HUES48 (cell line): ENCODE results near the gene LAMB1.

Experiments used
- H3K27ac ChIP-seq: one replicate; pipeline ENCODE4 v1.7.0; 2013; ENCODE audit warnings: low read depth, low read length, inconsistent platforms
- H3K27me3 ChIP-seq: 2 replicates; pipeline ENCODE4 v1.6.1; 2013; ENCODE audit warnings: mild to moderate bottlenecking, low read length; ENCODE audit not compliant: control insufficient read depth, insufficient read depth
- H3K36me3 ChIP-seq: 2 replicates; pipeline ENCODE4 v1.6.1; 2013; ENCODE audit warnings: low read length; ENCODE audit not compliant: control insufficient read depth, insufficient read depth
- H3K4me1 ChIP-seq: 2 replicates; pipeline ENCODE4 v1.6.1; 2013; ENCODE audit warnings: mild to moderate bottlenecking, low read length; ENCODE audit not compliant: control insufficient read depth, insufficient read depth
- H3K4me3 ChIP-seq: 2 replicates; pipeline ENCODE4 v1.5.1; 2013; ENCODE audit warnings: mild to moderate bottlenecking, low read depth, low read length
- H3K9ac ChIP-seq: 2 replicates; pipeline ENCODE4 v1.6.1; 2013; ENCODE audit warnings: mild to moderate bottlenecking, low read depth, low read length, moderate library complexity
- H3K9me3 ChIP-seq: 2 replicates; pipeline ENCODE4 v1.6.1; 2013; ENCODE audit warnings: low read length; ENCODE audit not compliant: control insufficient read depth, insufficient read depth

The LAMB1 gene

DNA sequence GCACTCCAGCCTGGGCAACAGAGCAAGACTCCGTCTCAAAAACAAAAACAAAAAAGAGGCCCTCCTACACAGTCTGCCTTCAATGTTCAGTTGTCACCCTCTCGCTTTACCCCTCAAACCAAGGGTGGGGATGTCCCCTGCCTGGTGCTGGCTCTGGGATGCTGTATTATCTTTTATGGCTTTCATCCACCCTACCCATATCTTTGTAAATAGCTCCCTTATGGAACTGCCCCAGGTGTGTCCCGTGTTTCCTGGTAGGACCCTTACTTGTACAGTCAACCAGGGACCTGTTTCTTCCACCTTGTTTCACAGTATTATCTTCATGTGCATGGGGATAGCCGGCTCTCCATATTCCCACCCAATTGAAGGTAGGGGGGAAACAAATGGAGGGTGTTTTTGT, 15.7 kb upstream of the LAMB1 start:
- H3K27me3 ChIP-seq = no peaks in the 10 kb centered on the region
- H3K27ac ChIP-seq = no peak overlapping the region
- H3K36me3 ChIP-seq = no peaks in the 10 kb centered on the region
- H3K9me3 ChIP-seq = no peaks in the 10 kb centered on the region
- H3K4me3 ChIP-seq = no peak overlapping the region
- no peak overlapping the region for H3K9ac ChIP-seq
- H3K4me1 ChIP-seq = no peaks in the 10 kb centered on the region

DNA sequence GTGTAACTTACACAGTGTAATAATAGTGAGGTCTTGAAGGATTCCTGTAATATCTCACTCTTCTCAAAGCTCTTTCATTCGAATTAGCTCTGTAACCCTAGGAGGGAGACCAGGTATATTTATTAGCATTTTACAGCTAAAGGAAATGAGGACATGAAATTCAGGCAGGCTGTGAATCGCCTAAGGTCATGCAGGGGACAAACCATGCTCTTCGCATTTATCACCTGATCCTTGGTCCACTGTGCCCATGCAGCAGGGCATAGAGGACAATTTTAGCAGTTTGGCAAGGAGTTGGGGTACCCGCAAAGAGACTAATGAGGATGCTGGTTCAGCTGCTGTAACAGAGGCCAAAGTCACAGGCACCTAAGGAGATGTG, 14.8 kb upstream of the LAMB1 start:
- H3K27ac ChIP-seq = no peak overlapping the region
- H3K27me3 ChIP-seq = no peaks in the 10 kb centered on the region
- H3K4me1 ChIP-seq = no peaks in the 10 kb centered on the region
- no peak overlapping the region for H3K4me3 ChIP-seq
- no peak overlapping the region for H3K9ac ChIP-seq
- no peaks in the 10 kb centered on the region for H3K9me3 ChIP-seq
- H3K36me3 ChIP-seq = no peaks in the 10 kb centered on the region

DNA sequence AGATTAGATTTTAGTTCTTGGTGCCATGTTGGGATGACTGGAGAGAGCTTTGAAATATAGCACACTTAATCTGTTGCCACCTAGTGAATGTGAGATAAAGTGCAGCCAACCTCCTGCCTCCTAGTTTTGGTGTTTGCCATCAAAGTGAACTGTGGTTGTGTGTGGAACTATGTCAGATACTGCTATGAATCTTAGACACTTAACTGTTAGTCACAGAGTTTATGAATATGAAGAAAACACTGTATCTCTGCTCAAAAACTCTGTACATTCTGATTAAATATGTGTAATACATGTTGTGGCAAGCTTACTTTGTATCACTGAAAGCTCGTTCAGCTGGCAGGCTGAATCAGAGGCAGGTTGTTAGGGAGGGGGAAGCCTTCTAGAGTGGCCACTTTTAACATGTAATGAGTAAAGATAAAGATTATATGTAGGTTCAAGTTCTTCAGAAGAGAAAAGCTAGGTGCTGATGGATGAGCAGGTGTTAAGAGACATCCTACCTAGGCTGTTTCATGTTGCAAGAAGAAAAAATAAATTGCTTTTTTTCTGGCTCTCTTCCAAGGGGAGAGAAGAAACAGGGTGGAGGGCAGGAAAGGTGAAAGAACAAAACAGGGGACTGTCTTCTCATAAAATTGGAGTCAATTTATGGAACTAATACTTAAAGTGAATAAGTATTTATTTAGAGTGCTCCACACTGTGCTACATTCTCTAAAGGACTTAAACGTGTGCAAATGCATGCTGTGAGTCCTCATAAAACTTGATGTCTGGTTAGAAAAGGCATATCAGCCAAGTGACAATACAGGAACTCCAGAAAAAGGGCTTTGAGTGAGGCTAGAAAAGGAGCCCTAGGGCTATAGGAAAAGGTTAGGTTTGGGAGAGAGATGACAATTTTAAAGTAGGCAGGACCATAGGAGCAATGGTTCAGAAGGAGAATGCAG, 14.1 kb upstream of the LAMB1 start:
- Histone ChIP-seq H3K36me3 (no peaks in the 10 kb centered on the region), H3K9ac (no peak overlapping the region), H3K9me3 (no peaks in the 10 kb centered on the region), H3K27ac (no peak overlapping the region), H3K4me1 (no peaks in the 10 kb centered on the region), H3K27me3 (no peaks in the 10 kb centered on the region), H3K4me3 (no peak overlapping the region)

DNA sequence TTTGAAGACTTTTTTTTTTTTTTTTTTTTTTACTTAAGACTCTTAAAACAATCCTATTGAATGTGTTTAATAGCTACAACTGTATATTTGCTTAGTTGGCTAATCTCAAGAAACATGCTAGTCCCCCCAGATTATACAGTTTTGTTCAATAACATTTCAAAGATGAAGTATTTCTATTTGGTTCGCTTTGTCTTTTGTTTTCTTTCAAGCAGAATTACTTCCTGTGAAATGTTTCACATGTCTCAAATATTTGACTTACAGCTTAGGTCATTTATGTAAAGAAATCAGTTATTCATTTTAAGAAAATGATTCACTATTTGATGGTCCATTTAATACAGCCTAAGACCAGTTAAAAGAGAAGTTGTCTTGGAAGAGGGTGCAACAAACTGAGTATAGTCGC, 12.8 kb upstream of the LAMB1 start:
- Histone ChIP-seq H3K27ac (no peak overlapping the region), H3K36me3 (no peaks in the 10 kb centered on the region), H3K4me3 (no peak overlapping the region), H3K4me1 (no peaks in the 10 kb centered on the region), H3K27me3 (no peaks in the 10 kb centered on the region), H3K9me3 (no peaks in the 10 kb centered on the region), H3K9ac (no peak overlapping the region)

DNA sequence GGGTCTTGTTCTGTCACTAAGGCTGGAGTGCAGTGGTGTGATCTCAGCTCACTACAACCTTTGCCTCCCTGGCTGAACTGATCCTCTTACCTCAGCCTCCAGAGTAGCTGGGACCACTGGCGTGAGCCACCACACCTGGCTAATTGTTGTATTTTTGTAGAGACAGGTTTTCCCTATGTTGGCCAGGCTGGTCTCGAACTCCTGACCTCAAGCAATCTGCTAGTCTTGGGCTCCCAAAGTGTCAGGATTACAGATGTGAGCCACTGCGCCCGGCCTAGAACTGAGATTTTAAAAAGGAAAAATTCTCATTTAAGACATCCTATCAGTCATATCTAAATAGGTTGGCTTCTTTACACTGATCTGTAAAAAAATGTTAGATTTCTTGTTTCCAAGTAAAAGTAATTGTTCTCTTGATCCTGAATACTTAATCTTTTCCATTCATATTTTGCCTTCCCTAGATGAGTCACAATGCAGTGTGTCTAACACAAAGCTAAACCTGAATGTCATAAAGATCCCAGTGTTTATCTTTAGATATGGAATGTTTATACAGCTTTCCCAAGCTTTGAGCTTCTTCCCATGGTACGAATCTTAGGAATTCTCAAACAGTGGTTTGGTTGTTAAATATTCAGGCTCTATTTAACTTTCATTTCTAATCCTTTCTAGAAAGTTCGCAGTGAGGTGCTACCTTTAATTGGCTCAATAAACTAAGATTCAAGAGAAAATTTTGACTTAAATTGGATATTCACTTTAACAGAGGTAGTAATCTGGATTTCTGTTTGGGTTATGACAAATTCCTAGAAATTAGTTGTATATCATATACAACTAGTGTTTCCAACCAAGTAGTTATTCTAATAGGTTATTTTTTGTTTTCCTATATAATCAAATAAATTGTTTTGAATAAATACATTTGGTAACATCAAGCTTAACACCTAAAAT, 12.1 kb upstream of the LAMB1 start:
- no peaks in the 10 kb centered on the region for H3K9me3 ChIP-seq
- no peaks in the 10 kb centered on the region for H3K27me3 ChIP-seq
- no peaks in the 10 kb centered on the region for H3K4me1 ChIP-seq
- H3K4me3 ChIP-seq = no peak overlapping the region
- no peaks in the 10 kb centered on the region for H3K36me3 ChIP-seq
- peak overlapping the region; percentile 58 for H3K27ac ChIP-seq
- no peak overlapping the region for H3K9ac ChIP-seq

DNA sequence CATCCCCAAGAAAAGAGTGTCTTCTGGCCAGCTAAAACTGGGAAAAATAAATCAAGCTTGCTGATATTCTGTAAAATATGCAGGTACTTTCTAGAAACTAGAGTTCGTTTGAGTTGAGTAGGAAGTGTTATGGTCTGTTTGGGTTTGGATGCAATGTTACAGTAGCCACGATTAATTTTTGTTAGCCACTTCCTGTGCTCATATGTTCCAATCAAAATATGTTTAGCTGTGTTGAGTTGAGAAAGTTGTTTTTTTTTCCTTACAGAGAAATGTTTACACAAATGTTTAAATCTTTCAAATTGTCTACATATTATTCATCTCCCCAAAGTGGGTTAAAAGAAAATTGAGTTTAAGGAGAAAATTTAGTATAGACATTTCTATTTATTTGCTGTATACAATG, 11.3 kb upstream of the LAMB1 start:
- no peak overlapping the region for H3K4me3 ChIP-seq
- no peak overlapping the region for H3K27ac ChIP-seq
- H3K9me3 ChIP-seq = no peaks in the 10 kb centered on the region
- no peaks in the 10 kb centered on the region for H3K4me1 ChIP-seq
- no peaks in the 10 kb centered on the region for H3K36me3 ChIP-seq
- no peaks in the 10 kb centered on the region for H3K27me3 ChIP-seq
- H3K9ac ChIP-seq = no peak overlapping the region

DNA sequence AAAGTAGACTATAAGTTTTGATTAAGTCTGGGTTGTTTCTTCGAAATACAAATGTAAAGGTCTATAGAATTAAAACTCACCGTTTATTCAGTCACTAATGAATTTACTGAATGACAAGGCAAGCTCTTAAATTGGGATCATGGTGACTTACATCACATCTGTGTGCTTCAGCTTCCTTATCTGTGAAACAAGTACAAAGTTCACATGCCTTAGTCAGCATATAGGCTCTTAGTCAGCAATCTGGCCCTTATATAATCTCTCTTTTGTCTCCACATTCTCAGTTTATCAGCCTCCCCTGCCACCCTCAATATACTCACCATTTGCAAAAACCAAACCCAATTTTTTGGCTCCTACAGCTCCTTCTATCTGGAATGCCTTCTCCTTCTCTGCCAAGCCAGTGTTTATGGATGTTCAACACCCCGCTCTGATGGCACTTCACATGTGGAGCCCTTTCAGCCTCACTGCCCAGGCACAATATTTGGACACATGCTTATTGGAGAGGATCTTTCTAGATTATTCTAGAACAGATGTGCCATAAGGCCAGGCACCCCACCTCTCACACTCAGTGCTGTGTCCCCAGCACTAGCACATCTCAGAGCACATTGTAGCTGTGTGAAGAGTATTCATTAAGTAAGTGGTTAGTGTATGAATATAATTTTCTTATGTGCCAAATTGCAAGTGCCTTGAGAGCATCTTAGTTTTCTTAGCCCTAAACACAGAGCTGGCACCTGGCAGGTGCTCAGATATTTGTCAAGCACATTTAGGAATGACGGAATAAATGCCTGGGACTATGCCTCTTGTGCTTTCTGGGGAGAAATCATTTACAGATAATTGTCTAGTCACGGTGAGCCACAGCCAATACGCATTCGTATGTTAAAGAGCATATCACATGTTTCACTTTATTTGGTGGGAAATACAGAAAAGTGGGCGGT, 9.8 kb upstream of the LAMB1 start:
- Histone ChIP-seq H3K4me1 (no peaks in the 10 kb centered on the region), H3K27ac (peak overlapping the region; percentile 46), H3K36me3 (no peaks in the 10 kb centered on the region), H3K9me3 (no peaks in the 10 kb centered on the region), H3K9ac (no peak overlapping the region), H3K27me3 (peaks cover 8% of the 10 kb centered on the region), H3K4me3 (no peak overlapping the region)

DNA sequence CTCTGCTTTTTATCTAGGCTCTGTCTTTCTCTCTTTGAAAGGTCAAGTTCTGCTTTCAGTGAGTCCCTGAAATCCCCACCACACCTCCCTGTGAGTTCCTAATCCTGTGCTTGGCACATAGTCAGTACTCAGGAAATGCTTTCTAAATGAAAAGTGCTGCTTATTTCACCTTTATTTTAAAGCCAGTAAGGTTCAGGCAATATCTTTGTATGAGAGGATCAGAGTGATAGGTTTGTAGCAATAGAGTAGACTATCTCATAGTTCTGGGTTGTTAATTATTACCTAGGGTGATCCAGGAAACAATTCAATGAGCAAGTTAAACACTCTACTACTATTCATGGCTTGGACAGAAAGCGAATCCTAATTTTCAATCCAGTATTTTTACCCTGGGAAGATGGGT, 7.4 kb upstream of the LAMB1 start:
- Histone ChIP-seq H3K9ac (no peak overlapping the region), H3K36me3 (no peaks in the 10 kb centered on the region), H3K4me3 (no peak overlapping the region), H3K4me1 (no peaks in the 10 kb centered on the region), H3K27ac (peak overlapping the region; percentile 51), H3K9me3 (no peaks in the 10 kb centered on the region), H3K27me3 (peaks cover 32% of the 10 kb centered on the region)

DNA sequence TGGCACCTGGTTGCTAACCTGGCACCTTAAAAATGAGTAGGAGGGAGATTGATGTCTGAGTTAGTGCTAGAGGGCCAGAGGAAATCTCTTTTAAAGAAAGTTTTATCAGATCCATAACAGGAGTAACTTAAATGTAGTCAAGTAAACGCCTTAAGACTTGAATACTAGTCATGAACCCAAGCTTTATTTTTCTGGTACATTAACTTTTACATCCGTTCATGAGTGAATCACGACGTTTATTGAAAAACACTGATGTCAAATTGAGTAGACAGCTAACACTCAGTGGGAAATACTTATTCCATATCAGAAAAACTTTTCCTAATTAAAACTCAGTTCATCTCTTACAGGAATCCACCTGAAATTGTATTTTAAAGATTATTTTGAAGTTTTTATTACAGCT, 6.9 kb upstream of the LAMB1 start:
- no peak overlapping the region for H3K27ac ChIP-seq

DNA sequence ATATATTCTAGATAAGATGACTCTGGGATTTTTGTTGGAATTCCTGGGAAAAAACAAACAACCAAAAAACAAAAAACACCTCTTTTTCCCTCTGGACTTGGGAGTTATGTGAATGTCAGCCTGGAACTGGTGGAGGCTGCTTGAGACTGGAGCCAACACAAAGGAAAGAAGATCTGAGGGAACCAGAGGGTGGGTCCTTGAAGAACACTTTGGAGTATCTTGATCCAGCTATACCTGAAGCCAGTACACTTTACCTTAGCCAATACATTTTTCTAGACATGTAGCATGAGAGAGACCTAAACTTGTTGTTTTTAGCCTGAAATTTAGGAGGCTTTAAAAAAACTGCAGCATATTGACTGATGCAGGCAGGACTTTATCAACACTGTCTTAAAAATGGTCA, 5.9 kb upstream of the LAMB1 start:
- H3K27me3 ChIP-seq = peaks cover 47% of the 10 kb centered on the region
- H3K4me1 ChIP-seq = peaks cover 11% of the 10 kb centered on the region
- H3K27ac ChIP-seq = no peak overlapping the region
- H3K9me3 ChIP-seq = no peaks in the 10 kb centered on the region
- H3K4me3 ChIP-seq = no peak overlapping the region
- no peaks in the 10 kb centered on the region for H3K36me3 ChIP-seq
- no peak overlapping the region for H3K9ac ChIP-seq

More for the DNA sequence above, 6.9 kb upstream of the LAMB1 start:
- Histone ChIP-seq H3K4me3 (no peak overlapping the region), H3K9me3 (no peaks in the 10 kb centered on the region), H3K4me1 (peaks cover 2% of the 10 kb centered on the region; the same call in 1 of the 2 replicates), H3K9ac (no peak overlapping the region), H3K36me3 (no peaks in the 10 kb centered on the region), H3K27me3 (peaks cover 37% of the 10 kb centered on the region)
